ENCODE results near the gene ZNF710. TPM values are rescaled to one million over a fixed set of nuclear protein-coding genes. Genes with fewer than 3 reads are reported as not detected.
"Not testable (repeated sequence)": the region's sequence is repeated elsewhere in the genome, so short reads cannot be mapped to it uniquely, and the experiment has no call there.

ZNF710 gene
- total RNA-seq = 3.5 TPM

GRCh38 chr15:90001062-90001682, at the start of gene ZNF710:
Gene ZNF710 (plus strand): TSS chr15:90001324. CDS start chr15:90067138, 65,814 bp downstream.
- H3K36me3 ChIP-seq = no peaks in the 10 kb centered on the region
- H3K4me1 ChIP-seq = peaks cover 0 to 34% of the 10 kb centered on the region in 2 donors
- TF ChIP-seq CTCF (IDR thresholded peaks at IDR 0.05) = no peak
- H3K27me3 ChIP-seq = no peaks in the 10 kb centered on the region
- peak within 1 kb of the TSS; percentile 86 to 96 for H3K4me3 ChIP-seq
- H3K9me3 ChIP-seq = no peaks in the 10 kb centered on the region
- intact Hi-C loops (cut with DNase I) = loop anchor here (5.0 to 10.0 kb wide), 5 partner anchors 66 to 934 kb away; partner anchors contain the start of genes AP3S2, ARPIN, CIB1 and GDPGP1
- DNase-seq (ENCODE audit: low spot score in 2 of 2) = peak in 1 of 2 donors; percentile 74
- peak within 1 kb of the TSS; percentile 81 to 90 for H3K27ac ChIP-seq

GRCh38 chr15:89954541-89954940, 46.6 kb upstream of the ZNF710 start:
- Histone ChIP-seq H3K27ac (no peak overlapping the region), H3K27me3 (no peaks in the 10 kb centered on the region), H3K9me3 (no peaks in the 10 kb centered on the region), H3K4me3 (no peak overlapping the region), H3K36me3 (no peaks in the 10 kb centered on the region), H3K4me1 (no peaks in the 10 kb centered on the region)
- DNase-seq (ENCODE audit: low spot score in 2 of 2) = no peak
- intact Hi-C loops (cut with DNase I) = no loop called here
- TF ChIP-seq CTCF (IDR thresholded peaks at IDR 0.05) = no peak

- DNase-seq (ENCODE audit: low spot score in 2 of 2); H3K4me1 ChIP-seq; H3K36me3 ChIP-seq; H3K9me3 ChIP-seq; H3K27me3 ChIP-seq; H3K27ac ChIP-seq; H3K4me3 ChIP-seq; intact Hi-C loops (cut with DNase I): not testable (repeated sequence)
Observed at GRCh38 chr15:89955449-89955998, 45.6 kb upstream of the ZNF710 start.

- Histone ChIP-seq H3K27ac (no peak overlapping the region), H3K9me3 (no peaks in the 10 kb centered on the region), H3K36me3 (no peaks in the 10 kb centered on the region), H3K27me3 (no peaks in the 10 kb centered on the region), H3K4me3 (no peak overlapping the region), H3K4me1 (no peaks in the 10 kb centered on the region)
- DNase-seq (ENCODE audit: low spot score in 2 of 2) = no peak
- intact Hi-C loops (cut with DNase I) = no loop called here
- TF ChIP-seq CTCF (IDR thresholded peaks at IDR 0.05) = no peak
Observed at GRCh38 chr15:89958107-89958805, 42.9 kb upstream of the ZNF710 start.

- Histone ChIP-seq H3K4me1 (no peaks in the 10 kb centered on the region), H3K9me3 (no peaks in the 10 kb centered on the region), H3K36me3 (no peaks in the 10 kb centered on the region), H3K27me3 (no peaks in the 10 kb centered on the region), H3K4me3 (no peak overlapping the region), H3K27ac (no peak overlapping the region)
- intact Hi-C loops (cut with DNase I) = no loop called here
- no peak for DNase-seq (ENCODE audit: low spot score in 2 of 2)
- TF ChIP-seq CTCF (IDR thresholded peaks at IDR 0.05) = no peak
Observed at GRCh38 chr15:89963301-89964231, 37.6 kb upstream of the ZNF710 start.

Measured in ascending aorta (tissue), 2 donors.